ENCODE measurements around the gene NR1H2.

DNA sequence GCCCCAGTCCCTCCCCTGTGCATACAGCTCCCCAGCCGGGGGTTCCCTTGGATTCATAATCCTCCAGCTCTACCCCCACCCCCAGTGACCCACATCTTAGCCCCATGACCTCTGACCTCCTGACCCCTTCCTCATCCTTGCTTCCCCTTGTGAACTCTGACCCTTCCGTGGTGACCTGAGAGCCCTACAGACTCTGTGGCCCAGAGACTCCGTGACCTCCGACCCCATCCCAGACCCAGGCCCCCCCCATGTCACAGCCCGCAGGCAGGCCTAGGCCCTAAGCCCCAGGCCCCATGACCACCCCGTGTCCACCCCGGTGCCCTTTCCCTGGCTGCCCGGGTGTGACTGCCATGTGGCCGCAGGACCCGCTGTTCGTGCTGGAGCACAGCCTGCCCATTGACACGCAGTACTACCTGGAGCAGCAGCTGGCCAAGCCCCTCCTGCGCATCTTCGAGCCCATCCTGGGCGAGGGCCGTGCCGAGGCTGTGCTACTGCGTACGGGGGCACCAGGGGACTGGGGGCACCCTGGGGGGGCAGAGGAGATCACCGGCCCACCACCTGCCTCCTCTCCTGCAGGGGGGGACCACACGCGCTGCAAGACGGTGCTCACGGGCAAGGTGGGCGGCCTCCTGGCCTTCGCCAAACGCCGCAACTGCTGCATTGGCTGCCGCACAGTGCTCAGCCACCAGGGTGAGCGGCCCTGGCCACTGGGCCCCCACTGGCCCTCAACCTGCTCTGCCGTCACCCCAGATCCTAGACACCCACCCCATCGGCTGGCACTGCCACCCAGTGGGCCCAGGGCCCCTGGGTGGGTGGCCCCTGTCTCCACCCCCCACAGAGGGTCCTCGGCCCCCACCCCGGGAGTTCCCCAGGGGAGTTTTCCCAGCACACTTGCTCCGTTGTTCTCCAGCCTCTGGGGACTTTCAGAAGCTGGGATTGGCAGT, 40.0 kb downstream of the NR1H2 start:
- TF ChIP-seq, protein P1, sequence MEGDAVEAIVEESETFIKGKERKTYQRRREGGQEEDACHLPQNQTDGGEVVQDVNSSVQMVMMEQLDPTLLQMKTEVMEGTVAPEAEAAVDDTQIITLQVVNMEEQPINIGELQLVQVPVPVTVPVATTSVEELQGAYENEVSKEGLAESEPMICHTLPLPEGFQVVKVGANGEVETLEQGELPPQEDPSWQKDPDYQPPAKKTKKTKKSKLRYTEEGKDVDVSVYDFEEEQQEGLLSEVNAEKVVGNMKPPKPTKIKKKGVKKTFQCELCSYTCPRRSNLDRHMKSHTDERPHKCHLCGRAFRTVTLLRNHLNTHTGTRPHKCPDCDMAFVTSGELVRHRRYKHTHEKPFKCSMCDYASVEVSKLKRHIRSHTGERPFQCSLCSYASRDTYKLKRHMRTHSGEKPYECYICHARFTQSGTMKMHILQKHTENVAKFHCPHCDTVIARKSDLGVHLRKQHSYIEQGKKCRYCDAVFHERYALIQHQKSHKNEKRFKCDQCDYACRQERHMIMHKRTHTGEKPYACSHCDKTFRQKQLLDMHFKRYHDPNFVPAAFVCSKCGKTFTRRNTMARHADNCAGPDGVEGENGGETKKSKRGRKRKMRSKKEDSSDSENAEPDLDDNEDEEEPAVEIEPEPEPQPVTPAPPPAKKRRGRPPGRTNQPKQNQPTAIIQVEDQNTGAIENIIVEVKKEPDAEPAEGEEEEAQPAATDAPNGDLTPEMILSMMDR (conservative IDR thresholded peaks at IDR 0.05 in 1 of 2, IDR thresholded peaks at IDR 0.05 in 1 of 2; ENCODE audit: low read depth in 1 of 2, low read length in 2 of 2) = no peak
- no peak for TF ChIP-seq EZH2 (IDR thresholded peaks at IDR 0.05; ENCODE audit: low read length, missing control alignments)
